ENCODE results near the gene TMPRSS15. TPM values are rescaled to one million over a fixed set of nuclear protein-coding genes. Genes with fewer than 3 reads are reported as not detected.

TMPRSS15 gene
- total and polyA plus RNA-seq, 9 donors = 0.38 TPM; not detected in 8

GRCh38 chr21:18356801-18357200 lies 46.8 kb downstream of the TMPRSS15 start:
- Histone ChIP-seq H3K4me3 (no peak overlapping the region), H3K9me3 (no peaks in the 10 kb centered on the region), H3K36me3 (no peaks in the 10 kb centered on the region), H3K4me1 (ENCODE audit: insufficient read depth) (no peaks in the 10 kb centered on the region), H3K27me3 (no peaks in the 10 kb centered on the region), H3K27ac (no peak overlapping the region)
- no peak for TF ChIP-seq EP300 (IDR thresholded peaks at IDR 0.05)
- TF ChIP-seq CTCF (IDR thresholded peaks at IDR 0.05) = no peak
- no peak for TF ChIP-seq POLR2A (IDR thresholded peaks at IDR 0.05)
- WGBS, 3 donors = 71 to 75% (median 71%) methylated on average over 2 of the region's 2 CpGs
- intact Hi-C loops (cut with DNase I) = no loop called here
- DNase-seq = no peak

GRCh38 chr21:18354947-18355346 lies 48.6 kb downstream of the TMPRSS15 start:
- Histone ChIP-seq H3K4me3 (no peak overlapping the region), H3K36me3 (no peaks in the 10 kb centered on the region), H3K27ac (no peak overlapping the region), H3K9me3 (no peaks in the 10 kb centered on the region), H3K4me1 (ENCODE audit: insufficient read depth) (no peaks in the 10 kb centered on the region), H3K27me3 (no peaks in the 10 kb centered on the region)
- WGBS, 3 donors = 92 to 95% (median 95%) methylated on average over 1 of the region's 1 CpG
- no peak for DNase-seq
- no peak for TF ChIP-seq EP300 (IDR thresholded peaks at IDR 0.05)
- no peak for TF ChIP-seq CTCF (IDR thresholded peaks at IDR 0.05)
- TF ChIP-seq POLR2A (IDR thresholded peaks at IDR 0.05) = no peak
- intact Hi-C loops (cut with DNase I) = no loop called here

- Histone ChIP-seq H3K36me3 (no peaks in the 10 kb centered on the region), H3K9me3 (no peaks in the 10 kb centered on the region), H3K27me3 (no peaks in the 10 kb centered on the region), H3K27ac (no peak overlapping the region), H3K4me1 (ENCODE audit: insufficient read depth) (no peaks in the 10 kb centered on the region), H3K4me3 (no peak overlapping the region)
- TF ChIP-seq CTCF (IDR thresholded peaks at IDR 0.05) (no peak), EP300 (IDR thresholded peaks at IDR 0.05) (no peak), POLR2A (IDR thresholded peaks at IDR 0.05) (no peak)
- no peak for DNase-seq
- intact Hi-C loops (cut with DNase I) = no loop called here
- WGBS, 3 donors = 59 to 68% (median 67%) methylated on average over 2 of the region's 2 CpGs
Measured at GRCh38 chr21:18350216-18350615, 53.4 kb downstream of the TMPRSS15 start.

GRCh38 chr21:18349468-18349867 lies 54.1 kb downstream of the TMPRSS15 start:
- Histone ChIP-seq H3K27ac (no peak overlapping the region), H3K27me3 (no peaks in the 10 kb centered on the region), H3K4me1 (ENCODE audit: insufficient read depth) (no peaks in the 10 kb centered on the region), H3K4me3 (no peak overlapping the region), H3K36me3 (no peaks in the 10 kb centered on the region), H3K9me3 (no peaks in the 10 kb centered on the region)
- TF ChIP-seq EP300 (IDR thresholded peaks at IDR 0.05) (no peak), POLR2A (IDR thresholded peaks at IDR 0.05) (no peak), CTCF (IDR thresholded peaks at IDR 0.05) (no peak)
- DNase-seq = no peak
- intact Hi-C loops (cut with DNase I) = no loop called here
- WGBS, 3 donors = 52 to 72% (median 55%) methylated on average over 4 of the region's 4 CpGs
